HG03025 (cell line): Measurements from ENCODE around the gene LENEP.
A peak's percentile ranks its signal among the peaks of the same experiment; 100 is the strongest.

ENCODE experiments used
- ATAC-seq: cut with Tn5 transposase; IDR thresholded peaks from one replicate; pipeline ENCODE4 v1.9.1; 2021; ENCODE audit warnings: mild to moderate bottlenecking, moderate library complexity; ENCODE audit not compliant: unreplicated experiment, low FRiP score

Gene LENEP

GRCh38 chr1:155008015-155008941 is 14.9 kb downstream of the LENEP start:
- ATAC-seq = no peak

DNA sequence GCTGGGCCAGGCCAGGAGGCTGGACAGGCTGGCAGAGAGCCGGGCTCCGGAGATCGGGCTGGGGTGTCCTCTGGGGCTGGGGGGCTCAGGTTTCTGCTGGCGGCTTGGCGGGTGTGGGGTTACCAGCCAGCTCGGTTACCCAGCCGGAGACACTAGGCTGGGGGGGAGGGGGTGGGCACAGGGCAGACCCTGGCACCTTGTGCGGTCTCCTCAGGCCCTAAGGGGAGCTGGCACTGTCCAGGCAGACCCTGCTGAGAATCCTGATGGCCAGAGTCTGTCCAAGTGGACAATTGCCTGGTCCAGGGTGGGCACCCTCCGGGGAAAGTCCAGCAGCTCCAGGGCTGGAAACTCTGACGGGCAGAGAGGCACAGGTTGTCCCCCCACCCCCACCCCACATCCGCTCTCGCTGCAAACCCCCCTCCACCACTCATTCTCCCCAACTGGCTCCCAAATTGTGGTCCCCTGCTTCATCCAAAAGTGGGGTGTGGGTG is 15.9 kb downstream of the LENEP start:
- ATAC-seq = no peak

- ATAC-seq = no peak
Observed at GRCh38 chr1:155009742-155010141, 16.4 kb downstream of the LENEP start.

DNA sequence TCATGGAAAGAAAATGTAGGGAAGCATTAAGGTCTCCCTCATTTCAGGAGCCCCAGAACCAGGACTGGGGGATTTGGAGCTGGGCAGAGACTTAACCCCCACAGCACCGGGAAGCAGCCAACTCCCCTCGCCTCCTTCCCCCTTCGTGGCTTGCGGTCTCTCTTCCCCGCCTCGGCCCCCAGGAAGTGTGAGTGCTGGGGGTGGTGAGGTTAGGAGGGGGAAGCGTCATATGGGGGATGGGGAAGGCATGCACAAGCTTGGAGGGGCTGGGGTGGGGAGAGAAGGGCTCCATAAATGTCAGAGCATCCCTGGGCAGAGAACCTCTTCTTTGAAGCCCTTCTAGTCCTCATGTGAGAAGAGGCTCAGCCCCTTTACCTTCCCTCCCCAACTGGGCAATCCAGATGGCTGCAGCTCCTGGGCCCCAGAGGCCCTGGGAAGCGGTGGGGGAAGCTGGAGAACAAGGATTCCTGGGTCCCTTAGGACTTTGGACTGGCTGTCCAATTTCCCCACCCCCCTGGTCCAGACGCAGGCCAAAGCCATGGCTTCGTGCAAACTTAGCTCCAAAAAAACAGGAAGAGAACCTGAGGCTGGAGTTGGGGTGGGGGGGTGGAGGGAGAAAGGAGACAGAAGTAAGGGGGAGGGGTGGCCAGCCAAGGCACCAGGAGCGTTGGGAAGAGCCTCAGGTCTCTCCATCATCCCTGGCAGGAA is 17.0 kb downstream of the LENEP start:
- no peak for ATAC-seq

DNA sequence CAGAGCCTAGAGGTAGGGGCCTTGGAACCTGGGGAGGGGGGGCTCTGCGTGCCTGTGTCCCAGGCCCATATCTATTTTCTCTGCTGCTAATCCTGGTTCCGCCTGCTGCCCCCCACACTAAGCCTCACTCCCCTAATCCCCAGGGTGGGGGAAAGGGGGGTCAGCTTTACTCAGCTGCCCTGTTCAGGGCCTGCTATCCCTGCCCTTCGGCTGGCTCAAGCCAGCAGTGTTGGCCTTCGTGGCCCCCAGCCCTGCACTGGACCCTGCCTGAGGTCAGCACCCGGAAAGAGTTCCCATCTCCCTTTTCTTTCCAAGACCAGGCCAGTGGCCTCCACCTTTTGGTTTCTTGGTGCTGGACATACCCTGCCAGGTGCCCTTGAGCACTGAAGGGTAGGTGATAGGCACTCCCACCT is 17.6 kb downstream of the LENEP start:
- no peak for ATAC-seq

GRCh38 chr1:155011437-155012025 is 18.1 kb downstream of the LENEP start:
- ATAC-seq = no peak

GRCh38 chr1:155012026-155012546 is 18.7 kb downstream of the LENEP start:
- no peak for ATAC-seq

- no peak for ATAC-seq
Observed at GRCh38 chr1:155012776-155013602, 19.6 kb downstream of the LENEP start.

DNA sequence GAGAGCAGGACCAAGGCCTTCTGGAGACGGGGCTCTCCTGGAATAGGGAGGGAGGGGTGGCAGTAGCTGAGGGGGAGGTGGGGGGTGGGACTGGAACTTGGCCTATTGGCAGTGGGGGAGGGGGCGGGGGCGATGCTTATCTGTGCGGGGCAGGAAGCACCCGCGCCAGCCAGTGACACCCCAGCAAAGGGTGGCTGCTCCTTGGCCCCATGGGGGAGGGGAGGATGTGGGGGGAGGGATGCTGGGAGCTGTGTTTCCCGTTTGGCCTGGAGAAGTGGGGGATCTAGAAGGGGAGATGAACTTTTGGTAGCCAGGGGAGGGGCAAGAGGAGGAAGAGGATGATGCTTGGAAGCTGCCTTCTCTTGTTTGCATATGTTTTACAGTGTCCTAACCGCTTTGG is 20.2 kb downstream of the LENEP start:
- ATAC-seq = no peak

- no peak for ATAC-seq
Observed at GRCh38 chr1:155014709-155015508, 21.5 kb downstream of the LENEP start.

- no peak for ATAC-seq
Observed at GRCh38 chr1:155015527-155016230, 22.3 kb downstream of the LENEP start.

DNA sequence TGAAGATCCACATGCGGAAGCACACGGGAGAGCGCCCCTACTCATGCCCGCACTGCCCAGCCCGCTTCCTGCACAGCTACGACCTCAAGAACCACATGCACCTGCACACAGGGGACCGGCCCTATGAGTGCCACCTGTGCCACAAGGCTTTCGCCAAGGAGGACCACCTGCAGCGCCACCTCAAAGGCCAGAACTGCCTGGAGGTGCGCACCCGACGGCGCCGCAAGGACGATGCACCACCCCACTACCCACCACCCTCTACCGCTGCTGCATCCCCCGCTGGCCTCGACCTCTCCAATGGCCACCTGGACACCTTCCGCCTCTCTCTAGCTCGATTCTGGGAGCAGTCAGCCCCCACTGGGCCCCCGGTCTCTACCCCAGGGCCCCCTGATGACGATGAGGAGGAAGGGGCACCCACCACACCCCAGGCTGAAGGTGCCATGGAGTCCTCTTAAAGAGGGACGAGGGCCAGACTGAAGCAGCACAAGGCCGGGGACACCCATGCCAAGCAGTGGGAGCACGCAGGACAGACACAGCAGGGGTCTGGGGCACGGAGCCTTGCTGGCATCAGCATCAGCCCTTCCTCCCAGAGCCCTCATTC is 22.9 kb downstream of the LENEP start:
- ATAC-seq = no peak

GRCh38 chr1:155017041-155017945 is 23.9 kb downstream of the LENEP start:
- ATAC-seq = peak; percentile 55

DNA sequence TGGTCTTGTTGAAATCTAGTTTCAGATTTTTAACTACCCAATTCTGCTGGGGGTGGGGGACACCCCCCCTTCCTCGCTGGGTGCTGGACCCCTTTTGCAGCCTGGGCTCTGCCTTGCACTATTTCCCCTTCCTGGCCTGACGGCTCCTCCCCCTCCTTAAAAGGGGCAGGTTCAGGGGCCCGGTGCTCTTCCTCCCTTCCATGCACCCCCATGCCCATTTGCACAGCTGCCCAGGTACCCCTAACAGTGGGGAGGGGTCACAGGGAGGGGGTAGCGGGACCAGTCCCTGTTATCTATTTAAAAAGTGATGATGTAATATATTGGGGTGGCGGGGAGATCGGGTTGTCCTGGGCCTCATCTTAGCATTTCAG is 24.5 kb downstream of the LENEP start:
- no peak for ATAC-seq

GRCh38 chr1:155018617-155019348 is 25.4 kb downstream of the LENEP start:
- no peak for ATAC-seq

GRCh38 chr1:155019377-155020245 is 26.2 kb downstream of the LENEP start:
- no peak for ATAC-seq
